ENCODE measurements around the gene PERM1.

The PERM1 gene

GRCh38 chr1:943545-944340, 38.1 kb downstream of the PERM1 start:
- DNase-seq, result no peak

DNA sequence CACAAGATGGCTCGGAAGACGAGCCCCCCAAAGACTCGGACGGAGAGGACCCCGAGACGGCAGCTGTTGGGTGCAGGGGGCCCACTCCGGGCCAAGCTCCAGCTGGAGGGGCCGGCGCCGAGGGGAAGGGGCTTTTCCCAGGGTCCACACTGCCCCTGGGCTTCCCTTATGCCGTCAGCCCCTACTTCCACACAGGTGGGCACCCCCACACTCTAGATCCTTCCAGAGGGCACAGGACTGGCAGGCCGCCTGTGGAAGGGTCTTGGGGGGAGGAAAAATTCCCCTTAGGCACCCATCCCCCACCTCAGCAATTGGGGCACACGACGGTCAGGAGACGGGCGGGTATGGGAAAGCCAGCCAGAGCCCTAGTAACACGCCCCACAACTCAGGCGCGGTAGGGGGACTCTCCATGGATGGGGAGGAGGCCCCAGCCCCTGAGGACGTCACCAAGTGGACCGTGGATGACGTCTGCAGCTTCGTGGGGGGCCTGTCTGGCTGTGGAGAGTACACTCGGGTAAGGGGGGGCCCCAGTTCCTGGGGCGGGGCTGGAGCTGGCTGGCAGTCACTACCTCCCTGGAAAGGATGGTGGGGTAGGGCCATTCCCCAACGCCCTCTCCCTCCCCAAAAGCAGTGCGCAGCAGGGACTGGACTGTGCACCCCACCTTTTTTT, 38.9 kb downstream of the PERM1 start:
- no peak for DNase-seq

DNA sequence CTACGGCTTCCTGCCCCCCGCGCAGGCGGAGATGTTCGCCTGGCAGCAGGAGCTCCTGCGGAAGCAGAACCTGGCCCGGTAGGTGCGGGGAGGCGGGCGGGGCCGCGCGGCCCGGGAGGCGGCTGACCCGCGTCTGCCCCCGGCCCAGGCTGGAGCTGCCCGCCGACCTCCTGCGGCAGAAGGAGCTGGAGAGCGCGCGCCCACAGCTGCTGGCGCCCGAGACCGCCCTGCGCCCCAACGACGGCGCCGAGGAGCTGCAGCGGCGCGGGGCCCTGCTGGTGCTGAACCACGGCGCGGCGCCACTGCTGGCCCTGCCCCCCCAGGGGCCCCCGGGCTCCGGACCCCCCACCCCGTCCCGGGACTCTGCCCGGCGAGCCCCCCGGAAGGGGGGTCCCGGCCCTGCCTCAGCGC, 39.5 kb downstream of the PERM1 start:
- peak in 1 of 2 experiments; percentile 46 for DNase-seq

GRCh38 chr1:941588-942383, 40.1 kb downstream of the PERM1 start:
- DNase-seq, result peak; percentile 85 to 88

- DNase-seq, result no peak
Measured at GRCh38 chr1:941015-941587, 40.8 kb downstream of the PERM1 start.

DNA sequence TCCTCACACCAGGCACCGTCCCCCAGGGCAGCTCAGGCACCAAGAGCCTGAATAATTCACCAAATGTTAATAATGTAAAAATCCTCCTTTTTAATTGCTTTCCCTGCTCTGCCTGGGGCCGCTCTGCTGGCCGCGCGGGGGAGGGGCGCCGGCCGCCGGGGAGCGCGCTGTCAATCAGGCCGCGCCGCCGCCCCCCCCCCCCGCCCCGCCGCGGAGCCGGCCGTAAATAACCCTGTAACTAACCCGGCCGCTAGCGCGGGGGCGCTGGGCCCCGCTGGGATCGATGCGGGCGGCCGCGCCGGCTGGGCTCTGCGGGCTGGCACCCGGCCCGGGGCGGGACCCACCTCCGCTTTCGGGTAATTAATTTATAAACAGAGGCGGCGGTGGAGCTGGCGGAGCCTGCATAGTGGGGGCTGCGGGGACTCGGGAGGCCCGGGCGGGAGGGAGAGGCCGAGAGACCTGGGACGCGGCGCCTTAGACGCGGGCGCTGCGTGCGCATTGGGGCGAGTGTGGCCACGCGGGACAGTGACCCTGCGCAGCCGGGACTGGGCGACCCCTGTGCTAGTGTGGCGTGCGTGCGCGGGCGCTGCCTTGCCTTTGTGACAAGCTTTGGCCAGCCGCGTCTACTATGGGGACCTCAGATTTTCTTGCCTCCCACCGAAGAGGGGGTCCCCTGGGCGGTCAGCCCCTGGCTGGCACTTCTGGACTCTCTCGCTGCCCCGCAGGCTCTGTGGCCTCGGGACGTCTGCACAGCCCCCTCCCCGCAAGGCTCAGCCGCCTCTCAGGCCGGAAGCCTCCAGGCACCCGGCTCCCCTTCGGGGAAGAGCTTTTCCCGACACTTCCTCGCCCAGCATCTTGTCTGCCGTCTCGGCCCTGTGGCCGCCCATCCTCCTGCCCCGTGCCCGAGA, 41.5 kb downstream of the PERM1 start:
- DNase-seq, result peak in 1 of 2 experiments; percentile 73

- DNase-seq, result no peak
Measured at GRCh38 chr1:939511-940106, 42.3 kb downstream of the PERM1 start.

DNA sequence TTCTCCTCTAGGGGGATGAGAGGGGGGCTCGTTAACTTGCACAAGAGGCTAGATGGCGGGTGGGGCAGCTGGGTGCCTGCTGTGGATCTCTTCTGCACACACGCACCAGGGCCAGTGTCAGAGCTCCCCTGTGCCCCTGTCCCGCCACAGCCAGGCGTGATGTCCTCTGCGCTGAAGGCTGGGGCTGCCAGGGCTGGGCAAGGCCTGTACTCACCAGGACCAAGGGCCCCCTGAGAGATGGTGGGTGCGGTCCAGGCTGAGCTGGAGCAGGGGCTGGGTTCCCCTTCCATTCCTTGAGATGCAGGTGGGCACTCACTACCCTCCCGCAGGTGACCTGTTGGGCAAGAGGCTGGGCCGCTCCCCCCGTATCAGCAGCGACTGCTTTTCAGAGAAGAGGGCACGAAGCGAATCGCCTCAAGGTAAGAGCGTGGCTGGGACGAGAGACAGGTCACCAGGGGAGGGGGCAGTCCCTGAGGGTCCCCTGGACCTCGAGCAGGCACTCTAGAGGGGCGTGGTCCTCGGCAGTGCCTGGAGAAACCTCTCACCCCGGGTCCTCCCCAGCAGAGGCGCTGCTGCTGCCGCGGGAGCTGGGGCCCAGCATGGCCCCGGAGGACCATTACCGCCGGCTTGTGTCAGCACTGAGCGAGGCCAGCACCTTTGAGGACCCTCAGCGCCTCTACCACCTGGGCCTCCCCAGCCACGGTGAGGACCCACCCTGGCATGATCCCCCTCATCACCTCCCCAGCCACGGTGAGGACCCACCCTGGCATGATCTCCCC, 43.0 kb downstream of the PERM1 start:
- DNase-seq, result no peak

DNA sequence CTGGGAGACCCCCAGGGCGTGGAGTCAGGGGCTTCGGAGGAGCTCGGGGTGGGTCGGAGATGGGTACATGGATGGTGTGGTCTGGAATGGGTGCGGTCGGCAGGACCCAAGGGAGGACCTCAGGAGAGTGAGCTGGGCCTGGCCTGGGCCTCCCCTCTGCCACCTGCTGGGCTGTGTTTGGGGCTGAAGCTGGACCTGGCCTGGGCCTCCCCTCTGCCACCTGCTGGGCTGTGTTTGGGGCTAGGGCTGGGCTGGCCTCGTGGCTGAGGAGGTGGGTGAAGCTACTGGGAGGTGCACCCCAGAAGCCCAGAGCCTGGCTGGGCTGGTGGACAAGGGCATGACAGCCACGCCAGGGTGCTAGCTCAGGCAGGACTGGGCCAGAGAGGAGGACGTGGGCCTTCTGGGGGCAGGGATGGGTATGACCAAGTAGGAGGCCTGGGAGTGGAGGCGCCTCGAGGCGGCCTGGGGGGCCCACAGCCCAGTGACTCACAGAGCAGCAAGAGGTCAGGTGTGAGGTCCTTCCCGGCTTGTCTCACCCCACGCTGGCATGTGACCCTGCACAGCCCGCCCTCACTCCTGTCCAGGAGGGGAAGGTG, 43.7 kb downstream of the PERM1 start:
- no peak for DNase-seq

DNA sequence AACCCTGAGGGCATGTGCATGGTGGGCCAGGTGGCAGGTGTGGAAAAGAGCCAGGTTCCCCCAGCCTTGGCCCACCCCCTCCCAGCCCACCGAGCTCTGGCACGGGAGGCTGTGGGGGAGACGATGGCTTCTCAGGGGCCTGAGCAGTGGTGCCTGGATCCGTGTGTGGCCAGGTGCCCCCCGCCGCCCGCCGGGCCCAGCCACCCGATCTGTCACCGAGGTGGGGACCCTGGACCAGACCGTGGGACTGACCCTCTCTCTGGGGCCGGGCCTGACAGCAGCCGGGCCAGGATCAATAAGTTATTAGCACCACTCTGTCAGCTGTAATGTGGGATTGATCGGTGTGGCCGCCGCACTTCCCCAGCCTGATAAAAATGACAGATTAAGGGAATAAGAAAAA, 44.4 kb downstream of the PERM1 start:
- DNase-seq, result no peak

DNA sequence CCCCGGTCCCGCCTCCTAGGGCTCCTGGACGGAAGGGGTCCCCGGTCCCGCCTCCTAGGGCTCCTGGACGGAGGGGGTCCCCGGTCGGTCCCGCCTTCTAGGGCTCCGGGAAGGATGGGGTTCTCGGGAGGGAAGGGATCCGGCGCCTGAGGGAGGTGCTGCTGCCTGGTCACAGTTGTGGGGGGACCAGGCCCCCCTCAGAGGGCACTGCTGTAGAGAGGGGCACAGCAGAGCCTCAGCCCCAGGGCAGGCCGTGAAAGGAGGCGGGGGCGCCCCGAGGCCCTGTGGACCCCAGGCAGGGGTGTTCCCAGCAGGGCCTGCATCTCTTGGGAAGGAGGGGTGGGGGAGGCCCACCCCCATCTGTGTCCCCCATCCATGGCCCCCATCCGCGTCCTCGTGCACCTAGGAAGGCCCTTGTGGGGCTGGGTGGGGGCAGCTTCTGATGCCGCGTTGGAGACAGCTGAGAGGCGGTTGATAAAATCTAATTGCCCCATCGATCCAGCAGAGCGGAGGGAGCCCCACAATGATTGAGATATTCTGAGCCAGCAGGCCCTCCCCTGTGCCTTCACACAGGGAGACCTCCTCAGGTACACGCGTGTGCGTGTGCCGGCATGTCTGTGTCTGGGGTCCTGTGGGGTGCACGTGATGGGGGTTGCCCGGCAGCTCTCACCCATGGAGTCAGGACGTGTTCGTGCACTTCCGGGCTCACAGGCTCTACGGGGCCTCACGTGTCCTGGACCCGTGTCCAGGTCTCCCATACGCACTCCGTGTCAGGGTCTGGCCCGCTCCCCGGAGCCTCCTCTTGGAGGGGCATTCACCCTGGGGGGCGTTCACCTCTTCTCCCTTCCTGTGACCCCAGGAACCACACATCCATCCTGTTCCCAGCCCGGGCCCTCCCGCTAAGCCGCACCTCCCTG, 45.3 kb downstream of the PERM1 start:
- no peak for DNase-seq

- peak in 1 of 2 experiments; percentile 53 for DNase-seq
Measured at GRCh38 chr1:935751-936231, 46.1 kb downstream of the PERM1 start.

- no peak for DNase-seq
Measured at GRCh38 chr1:934991-935750, 46.7 kb downstream of the PERM1 start.

DNA sequence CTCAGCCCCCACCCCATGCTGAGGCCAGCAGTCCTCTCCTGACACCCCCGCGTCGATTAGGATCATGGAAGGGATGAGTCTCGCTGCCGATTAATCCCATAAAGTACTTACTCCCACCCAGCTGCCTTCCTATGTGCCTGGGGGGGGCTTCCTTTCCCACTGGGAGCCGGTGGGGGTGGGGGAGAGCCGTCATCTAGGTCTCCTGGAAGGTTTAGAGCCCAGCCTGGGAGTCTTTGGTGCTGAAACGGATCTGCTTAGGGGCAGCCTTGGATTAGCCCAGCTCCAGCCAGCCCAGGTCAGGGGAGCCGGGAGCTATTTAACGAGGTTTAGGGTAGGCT, 48.3 kb downstream of the PERM1 start:
- DNase-seq, result no peak

GRCh38 chr1:932776-933602, 48.9 kb downstream of the PERM1 start:
- no peak for DNase-seq

- no peak for DNase-seq
Measured at GRCh38 chr1:932173-932510, 49.8 kb downstream of the PERM1 start.

GRCh38 chr1:931380-932172, 50.3 kb downstream of the PERM1 start:
- DNase-seq, result no peak

All from NCI-H1930 (cell line).